Activated naive CD8-positive, alpha-beta T cell treated with anti-CD3 and anti-CD28 coated beads, Interleukin-2, amount 50 U/mL, for 24 hours (primary cell): ENCODE data around the gene SETD3.

Experiments
- ATAC-seq: fragments of 150-1000 bp; cut with Tn5 transposase; one replicate; pipeline ENCODE4 v1.10.0; 2021
- DNase-seq: peaks from one replicate; pipeline ENCODE4 v3.0.0; 2021
- H3K27ac Mint-ChIP-seq: one replicate; pipeline ENCODE4 v1.8.0; 2021; ENCODE audit warnings: mild to moderate bottlenecking, mixed read lengths
- H3K27me3 Mint-ChIP-seq: one replicate; pipeline ENCODE4 v1.8.0; 2021; ENCODE audit warnings: mixed read lengths
- H3K36me3 Mint-ChIP-seq: one replicate; pipeline ENCODE4 v1.8.0; 2021; ENCODE audit warnings: low read depth, mixed read lengths
- H3K4me1 Mint-ChIP-seq: one replicate; pipeline ENCODE4 v1.8.0; 2021; ENCODE audit warnings: mixed read lengths
- H3K4me3 Mint-ChIP-seq: one replicate; pipeline ENCODE4 v1.8.0; 2021; ENCODE audit warnings: mild to moderate bottlenecking, moderate library complexity, mixed read lengths
- H3K9me3 Mint-ChIP-seq: one replicate; pipeline ENCODE4 v1.8.0; 2021; ENCODE audit warnings: mixed read lengths

SETD3 gene

GRCh38 chr14:99397698-99398097, 83.0 kb downstream of the SETD3 start:
- Mint-ChIP-seq H3K27ac (no peak overlapping the region), H3K36me3 (peaks cover 32% of the 10 kb centered on the region), H3K9me3 (no peaks in the 10 kb centered on the region), H3K4me3 (no peak overlapping the region), H3K4me1 (peaks cover 20% of the 10 kb centered on the region), H3K27me3 (no peaks in the 10 kb centered on the region)
- ATAC-seq: no peak
- DNase-seq: no peak

GRCh38 chr14:99395909-99396530, 84.6 kb downstream of the SETD3 start:
- H3K4me3 Mint-ChIP-seq: no peak overlapping the region
- peak; percentile 37 for DNase-seq
- ATAC-seq: peak; percentile 100
- H3K27me3 Mint-ChIP-seq: no peaks in the 10 kb centered on the region
- H3K36me3 Mint-ChIP-seq: peaks cover 32% of the 10 kb centered on the region
- H3K4me1 Mint-ChIP-seq: peaks cover 9% of the 10 kb centered on the region
- no peaks in the 10 kb centered on the region for H3K9me3 Mint-ChIP-seq
- peak overlapping the region; percentile 39 for H3K27ac Mint-ChIP-seq

- Mint-ChIP-seq H3K4me3 (no peak overlapping the region), H3K36me3 (peaks cover 26% of the 10 kb centered on the region), H3K9me3 (no peaks in the 10 kb centered on the region), H3K27me3 (no peaks in the 10 kb centered on the region), H3K27ac (no peak overlapping the region), H3K4me1 (peaks cover 9% of the 10 kb centered on the region)
- DNase-seq (no peak), ATAC-seq (no peak)
These were observed 86.0 kb downstream of the SETD3 start for GRCh38 chr14:99394602-99395156.

- H3K9me3 Mint-ChIP-seq: no peaks in the 10 kb centered on the region
- H3K36me3 Mint-ChIP-seq: peaks cover 14% of the 10 kb centered on the region
- DNase-seq: peak; percentile 48
- no peak for ATAC-seq
- no peak overlapping the region for H3K4me3 Mint-ChIP-seq
- no peaks in the 10 kb centered on the region for H3K27me3 Mint-ChIP-seq
- H3K4me1 Mint-ChIP-seq: peaks cover 12% of the 10 kb centered on the region
- no peak overlapping the region for H3K27ac Mint-ChIP-seq
These were observed 87.5 kb downstream of the SETD3 start for GRCh38 chr14:99393059-99393655.

GRCh38 chr14:99391671-99392070, 89.0 kb downstream of the SETD3 start:
- DNase-seq (no peak), ATAC-seq (no peak)
- Mint-ChIP-seq H3K4me3 (no peak overlapping the region), H3K36me3 (peaks cover 9% of the 10 kb centered on the region), H3K9me3 (no peaks in the 10 kb centered on the region), H3K27ac (no peak overlapping the region), H3K27me3 (peaks cover 7% of the 10 kb centered on the region), H3K4me1 (peaks cover 20% of the 10 kb centered on the region)

- peaks cover 10% of the 10 kb centered on the region for H3K4me1 Mint-ChIP-seq
- ATAC-seq: no peak
- peak; percentile 71 for DNase-seq
- H3K4me3 Mint-ChIP-seq: no peak overlapping the region
- H3K27me3 Mint-ChIP-seq: peaks cover 20% of the 10 kb centered on the region
- H3K9me3 Mint-ChIP-seq: no peaks in the 10 kb centered on the region
- no peak overlapping the region for H3K27ac Mint-ChIP-seq
- H3K36me3 Mint-ChIP-seq: no peaks in the 10 kb centered on the region
These were observed 91.4 kb downstream of the SETD3 start for GRCh38 chr14:99389174-99389826.

GRCh38 chr14:99388286-99388685, 92.4 kb downstream of the SETD3 start:
- Mint-ChIP-seq H3K27ac (no peak overlapping the region), H3K4me3 (no peak overlapping the region), H3K9me3 (no peaks in the 10 kb centered on the region), H3K27me3 (peaks cover 21% of the 10 kb centered on the region), H3K4me1 (peaks cover 10% of the 10 kb centered on the region), H3K36me3 (no peaks in the 10 kb centered on the region)
- ATAC-seq: no peak
- no peak for DNase-seq

GRCh38 chr14:99387880-99388279, 92.8 kb downstream of the SETD3 start:
- H3K27ac Mint-ChIP-seq: no peak overlapping the region
- no peak for ATAC-seq
- no peak overlapping the region for H3K4me3 Mint-ChIP-seq
- H3K4me1 Mint-ChIP-seq: peaks cover 10% of the 10 kb centered on the region
- DNase-seq: no peak
- no peaks in the 10 kb centered on the region for H3K9me3 Mint-ChIP-seq
- peaks cover 21% of the 10 kb centered on the region for H3K27me3 Mint-ChIP-seq
- H3K36me3 Mint-ChIP-seq: no peaks in the 10 kb centered on the region

- peaks cover 29% of the 10 kb centered on the region for H3K27me3 Mint-ChIP-seq
- H3K9me3 Mint-ChIP-seq: no peaks in the 10 kb centered on the region
- peaks cover 12% of the 10 kb centered on the region for H3K4me1 Mint-ChIP-seq
- H3K36me3 Mint-ChIP-seq: no peaks in the 10 kb centered on the region
- ATAC-seq: no peak
- no peak for DNase-seq
- H3K27ac Mint-ChIP-seq: no peak overlapping the region
- no peak overlapping the region for H3K4me3 Mint-ChIP-seq
These were observed 95.9 kb downstream of the SETD3 start for GRCh38 chr14:99384450-99385417.

- H3K4me1 Mint-ChIP-seq: peaks cover 12% of the 10 kb centered on the region
These were observed 96.9 kb downstream of the SETD3 start for GRCh38 chr14:99383472-99384449.

GRCh38 chr14:99382781-99383471, 97.7 kb downstream of the SETD3 start:
- Mint-ChIP-seq H3K4me3 (no peak overlapping the region), H3K36me3 (no peaks in the 10 kb centered on the region), H3K9me3 (no peaks in the 10 kb centered on the region), H3K27ac (no peak overlapping the region), H3K27me3 (peaks cover 29% of the 10 kb centered on the region), H3K4me1 (peaks cover 9% of the 10 kb centered on the region)
- DNase-seq (no peak), ATAC-seq (no peak)

More at GRCh38 chr14:99383472-99384449, 96.9 kb downstream of the SETD3 start:
- no peaks in the 10 kb centered on the region for H3K9me3 Mint-ChIP-seq
- H3K4me3 Mint-ChIP-seq: no peak overlapping the region
- H3K27ac Mint-ChIP-seq: no peak overlapping the region
- DNase-seq (no peak), ATAC-seq (no peak)
- H3K36me3 Mint-ChIP-seq: no peaks in the 10 kb centered on the region
- peaks cover 29% of the 10 kb centered on the region for H3K27me3 Mint-ChIP-seq

- no peak overlapping the region for H3K4me3 Mint-ChIP-seq
- H3K27ac Mint-ChIP-seq: no peak overlapping the region
These were observed 98.6 kb downstream of the SETD3 start for GRCh38 chr14:99382071-99382470.

GRCh38 chr14:99381688-99382060, 99.0 kb downstream of the SETD3 start:
- DNase-seq: no peak
- H3K4me3 Mint-ChIP-seq: no peak overlapping the region
- ATAC-seq: no peak
- no peak overlapping the region for H3K27ac Mint-ChIP-seq
- peaks cover 2% of the 10 kb centered on the region for H3K4me1 Mint-ChIP-seq
- H3K36me3 Mint-ChIP-seq: no peaks in the 10 kb centered on the region
- H3K9me3 Mint-ChIP-seq: no peaks in the 10 kb centered on the region
- peaks cover 25% of the 10 kb centered on the region for H3K27me3 Mint-ChIP-seq

More at GRCh38 chr14:99382071-99382470, 98.6 kb downstream of the SETD3 start:
- peaks cover 3% of the 10 kb centered on the region for H3K4me1 Mint-ChIP-seq
- H3K27me3 Mint-ChIP-seq: peaks cover 26% of the 10 kb centered on the region
- no peaks in the 10 kb centered on the region for H3K36me3 Mint-ChIP-seq
- no peaks in the 10 kb centered on the region for H3K9me3 Mint-ChIP-seq
- ATAC-seq (no peak), DNase-seq (no peak)
